Mesothelial cell of epicardium (in vitro differentiated cells): ENCODE data around the gene CES1. TPM values are rescaled to one million over a fixed set of nuclear protein-coding genes. Genes with fewer than 3 reads are reported as not detected.
A peak's percentile ranks its signal among the peaks of the same experiment; 100 is the strongest.

Experiments
- DNase-seq, 2 experiments: peaks; one replicate each; pipeline ENCODE4 v3.0.0; 2021; ENCODE audit warnings: low spot score in 2 of 2; ENCODE audit not compliant: unreplicated experiment in 2 of 2
- H3K27ac Mint-ChIP-seq: 2 replicates; pipeline ENCODE4 v1.8.0; 2021; ENCODE audit warnings: mixed read lengths
- H3K27me3 Mint-ChIP-seq: 2 replicates; pipeline ENCODE4 v1.8.0; 2021; ENCODE audit warnings: low read depth, mixed read lengths
- H3K36me3 Mint-ChIP-seq: 2 replicates; pipeline ENCODE4 v1.8.0; 2021; ENCODE audit warnings: mixed read lengths
- H3K4me1 Mint-ChIP-seq: 2 replicates; pipeline ENCODE4 v1.8.0; 2021; ENCODE audit warnings: mixed read lengths
- H3K4me3 Mint-ChIP-seq: 2 replicates; pipeline ENCODE4 v1.8.0; 2021; ENCODE audit warnings: mild to moderate bottlenecking, moderate library complexity, mixed read lengths
- H3K9me3 Mint-ChIP-seq: 2 replicates; pipeline ENCODE4 v1.8.0; 2021; ENCODE audit warnings: mixed read lengths
- CTCF ChIP-seq: fragments of 200-600 bp; sonication (generic); IDR thresholded peaks from one replicate; pipeline ENCODE4 v1.5.0; 2021; ENCODE audit warnings: antibody characterized with exemption; ENCODE audit not compliant: unreplicated experiment
- total RNA-seq: library from RNA; stranded (reverse); gene quantifications from 3 replicates; pipeline ENCODE4 v1.2.1, GENCODE V29; 2021

CES1 gene
- total RNA-seq, 1 donor from 2014 or later, result 0.45 TPM

GRCh38 chr16:55853114-55853513, 20.2 kb upstream of the CES1 start:
- no peaks in the 10 kb centered on the region for H3K4me1 Mint-ChIP-seq
- no peak overlapping the region for H3K4me3 Mint-ChIP-seq
- H3K36me3 Mint-ChIP-seq, result no peaks in the 10 kb centered on the region
- DNase-seq, result no peak
- TF ChIP-seq CTCF, result no peak
- H3K27me3 Mint-ChIP-seq, result peaks cover 63% of the 10 kb centered on the region
- peaks cover 5% of the 10 kb centered on the region for H3K9me3 Mint-ChIP-seq
- H3K27ac Mint-ChIP-seq, result no peak overlapping the region

- H3K27ac Mint-ChIP-seq, result no peak overlapping the region
- no peak for DNase-seq
- H3K9me3 Mint-ChIP-seq, result no peaks in the 10 kb centered on the region
- H3K36me3 Mint-ChIP-seq, result no peaks in the 10 kb centered on the region
- H3K27me3 Mint-ChIP-seq, result peaks cover 66% of the 10 kb centered on the region
- no peak for TF ChIP-seq CTCF
- H3K4me3 Mint-ChIP-seq, result no peak overlapping the region
- no peaks in the 10 kb centered on the region for H3K4me1 Mint-ChIP-seq
These were observed 16.6 kb upstream of the CES1 start for GRCh38 chr16:55849536-55849935.

DNA sequence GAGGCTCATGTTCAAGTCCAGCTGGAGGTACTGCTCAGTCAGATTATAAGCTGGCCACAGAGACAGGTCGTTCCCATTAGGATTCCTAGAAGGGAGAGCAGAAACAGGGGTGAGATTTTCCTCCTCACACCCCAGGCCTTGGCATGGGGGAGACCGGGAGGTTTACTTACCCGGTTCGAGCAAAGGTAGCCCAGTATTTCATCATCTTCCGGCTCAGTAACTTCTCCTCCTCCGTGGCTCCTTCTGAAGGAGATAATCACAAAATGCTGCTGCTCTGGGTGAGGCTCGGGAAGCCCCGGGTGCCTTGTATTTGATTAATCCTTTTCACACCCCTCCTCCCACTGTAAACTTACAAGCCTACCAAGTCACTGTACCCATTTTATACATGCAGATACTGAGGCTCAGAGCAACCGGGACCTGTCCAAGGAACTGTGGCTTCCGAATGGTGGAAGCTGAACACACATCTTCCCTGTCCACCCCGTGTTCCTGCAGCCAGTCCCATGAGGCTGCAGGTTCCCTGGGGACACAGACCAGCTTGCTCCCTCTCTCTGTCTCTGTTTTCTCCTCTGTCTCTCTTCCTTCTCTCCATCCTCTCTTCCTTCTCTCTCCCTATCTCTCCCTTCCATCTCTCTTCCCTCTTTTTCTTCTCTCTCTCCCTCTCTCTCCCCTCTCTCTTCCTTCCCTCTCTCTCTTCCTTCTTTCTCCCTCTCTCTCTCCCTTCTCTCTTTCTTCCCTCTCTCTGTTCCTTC, 13.9 kb upstream of the CES1 start:
- peaks cover 54% of the 10 kb centered on the region for H3K27me3 Mint-ChIP-seq
- no peaks in the 10 kb centered on the region for H3K4me1 Mint-ChIP-seq
- TF ChIP-seq CTCF, result no peak
- H3K27ac Mint-ChIP-seq, result no peak overlapping the region
- no peaks in the 10 kb centered on the region for H3K36me3 Mint-ChIP-seq
- no peaks in the 10 kb centered on the region for H3K9me3 Mint-ChIP-seq
- DNase-seq, result no peak
- no peak overlapping the region for H3K4me3 Mint-ChIP-seq

- Mint-ChIP-seq H3K36me3 (no peaks in the 10 kb centered on the region), H3K27me3 (peaks cover 40% of the 10 kb centered on the region), H3K4me1 (no peaks in the 10 kb centered on the region), H3K4me3 (no peak overlapping the region), H3K27ac (no peak overlapping the region), H3K9me3 (no peaks in the 10 kb centered on the region)
- DNase-seq, result no peak
- no peak for TF ChIP-seq CTCF
These were observed 10.2 kb upstream of the CES1 start for GRCh38 chr16:55843105-55843395.

DNA sequence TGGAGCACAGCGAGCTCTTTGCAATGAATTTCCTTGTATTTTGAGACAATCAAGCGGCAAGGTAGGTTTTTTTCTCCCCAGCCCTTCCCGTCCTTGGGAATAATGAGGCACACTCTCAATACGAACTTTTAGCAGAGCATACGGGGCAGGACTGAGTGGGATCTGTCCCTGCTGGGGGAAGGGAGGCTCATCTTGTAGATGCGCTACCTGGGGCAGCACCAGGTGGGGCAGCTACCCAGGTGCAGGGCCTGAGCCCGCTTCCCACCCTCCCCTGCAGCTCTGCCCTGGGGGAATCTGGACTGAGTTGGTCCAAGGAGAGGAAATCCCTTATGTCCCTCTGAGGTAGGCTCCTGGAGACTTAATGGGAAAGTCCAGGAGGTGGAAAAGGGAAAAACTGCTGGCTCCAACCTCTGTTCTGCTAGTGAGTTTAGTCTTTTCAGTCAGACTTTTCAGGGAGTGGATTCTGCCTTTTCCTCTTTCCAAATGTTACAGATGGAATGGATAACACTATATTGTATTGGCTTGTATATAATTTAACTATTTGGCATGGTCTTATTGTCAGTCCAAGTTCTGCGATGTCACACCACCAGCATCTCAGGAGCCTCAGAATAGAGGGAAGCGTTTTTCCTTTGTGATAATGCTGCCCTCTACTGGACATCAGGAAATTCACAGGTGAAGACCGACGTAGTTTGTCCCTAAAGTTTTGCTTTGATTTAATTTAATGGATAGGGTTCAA, 9.6 kb upstream of the CES1 start:
- DNase-seq, result no peak
- TF ChIP-seq CTCF, result peak; percentile 83
- Mint-ChIP-seq H3K27ac (no peak overlapping the region), H3K4me3 (no peak overlapping the region), H3K36me3 (no peaks in the 10 kb centered on the region), H3K9me3 (no peaks in the 10 kb centered on the region), H3K27me3 (peaks cover 40% of the 10 kb centered on the region), H3K4me1 (no peaks in the 10 kb centered on the region)
